ENCODE measurements around the gene PRDM12.
A peak's percentile ranks its signal among the peaks of the same experiment; 100 is the strongest.

PRDM12 gene

GRCh38 chr9:130692321-130692720, 27.9 kb downstream of the PRDM12 start:
- DNase-seq, result peak in 6 of 14 donors; percentile 11 to 39 (median 32)

GRCh38 chr9:130693101-130693425, 28.7 kb downstream of the PRDM12 start:
- peak in 2 of 14 donors; percentile 58 to 69 for DNase-seq

GRCh38 chr9:130693426-130694191, 29.2 kb downstream of the PRDM12 start, which contains the start of gene EXOSC2:
Gene EXOSC2, plus strand, starts transcription at chr9:130693780. Its CDS starts 12 bp downstream, at chr9:130693792.
- DNase-seq, result peak; percentile 61 to 98 (median 91)

- DNase-seq, result no peak
Observed at GRCh38 chr9:130694205-130694604, 29.8 kb downstream of the PRDM12 start.

- DNase-seq, result no peak
Observed at GRCh38 chr9:130696139-130696650, 31.8 kb downstream of the PRDM12 start.

- no peak for DNase-seq
Observed at GRCh38 chr9:130696996-130697395, 32.6 kb downstream of the PRDM12 start.

GRCh38 chr9:130698514-130698913, 34.1 kb downstream of the PRDM12 start:
- DNase-seq, result no peak

- no peak for DNase-seq
Observed at GRCh38 chr9:130699047-130699446, 34.7 kb downstream of the PRDM12 start.

- DNase-seq, result peak in 11 of 14 donors; percentile 34 to 73 (median 53)
Observed at GRCh38 chr9:130701059-130702022, 36.9 kb downstream of the PRDM12 start.

GRCh38 chr9:130703501-130703900, 39.1 kb downstream of the PRDM12 start:
- DNase-seq, result no peak

- peak in 5 of 14 donors; percentile 1 to 30 (median 13) for DNase-seq
Observed at GRCh38 chr9:130707225-130707976, 43.0 kb downstream of the PRDM12 start.

GRCh38 chr9:130710822-130711352, 46.5 kb downstream of the PRDM12 start:
- no peak for DNase-seq

- no peak for DNase-seq
Observed at GRCh38 chr9:130711469-130711868, 47.1 kb downstream of the PRDM12 start.

GRCh38 chr9:130712564-130713285, 48.3 kb downstream of the PRDM12 start:
- DNase-seq, result peak; percentile 91 to 100 (median 97)

GRCh38 chr9:130713286-130713960, 49.0 kb downstream of the PRDM12 start:
- peak in 6 of 14 donors; percentile 11 to 45 (median 28) for DNase-seq

- no peak for DNase-seq
Observed at GRCh38 chr9:130714586-130715110, 50.3 kb downstream of the PRDM12 start.

GRCh38 chr9:130715270-130715669, 50.9 kb downstream of the PRDM12 start:
- no peak for DNase-seq

GRCh38 chr9:130718562-130718961, 54.2 kb downstream of the PRDM12 start:
- DNase-seq, result no peak

- DNase-seq, result no peak
Observed at GRCh38 chr9:130720762-130721161, 56.4 kb downstream of the PRDM12 start.

- no peak for DNase-seq
Observed at GRCh38 chr9:130728721-130729120, 64.3 kb downstream of the PRDM12 start.
